Measurements from ENCODE around the gene NEK9.

NEK9 gene

GRCh38 chr14:75143761-75144527, 17.1 kb upstream of the NEK9 start:
- DNase-seq, result no peak

- no peak for DNase-seq
These were observed 15.6 kb upstream of the NEK9 start for GRCh38 chr14:75142494-75142893.

- peak; percentile 48 to 59 for DNase-seq
These were observed 15.1 kb upstream of the NEK9 start for GRCh38 chr14:75141967-75142366.

- peak; percentile 24 to 41 for DNase-seq
These were observed 14.2 kb upstream of the NEK9 start for GRCh38 chr14:75141062-75141461.

- DNase-seq, result no peak
These were observed 13.8 kb upstream of the NEK9 start for GRCh38 chr14:75140620-75141019.

GRCh38 chr14:75139185-75139584, 12.3 kb upstream of the NEK9 start:
- DNase-seq, result no peak

GRCh38 chr14:75138492-75138891, 11.6 kb upstream of the NEK9 start:
- DNase-seq, result no peak

- no peak for DNase-seq
These were observed 7.8 kb upstream of the NEK9 start for GRCh38 chr14:75134644-75135043.

GRCh38 chr14:75133597-75133996, 6.7 kb upstream of the NEK9 start:
- no peak for DNase-seq

GRCh38 chr14:75132382-75133086, 5.7 kb upstream of the NEK9 start:
- peak; percentile 57 to 84 for DNase-seq

GRCh38 chr14:75128596-75128990, 1.7 kb upstream of the NEK9 start:
- no peak for DNase-seq

GRCh38 chr14:75127903-75128595, 1.2 kb upstream of the NEK9 start:
- DNase-seq, result no peak

- DNase-seq, result peak in 1 of 2 donors; percentile 29
These were observed 599 bp upstream of the NEK9 start for GRCh38 chr14:75127474-75127820.

- peak; percentile 42 to 69 for DNase-seq
These were observed 715 bp downstream of the NEK9 start for GRCh38 chr14:75126121-75126544.

GRCh38 chr14:75125617-75126016, 1.2 kb downstream of the NEK9 start:
- DNase-seq, result no peak

GRCh38 chr14:75123991-75124390, 2.9 kb downstream of the NEK9 start:
- DNase-seq, result peak; percentile 30 to 33

GRCh38 chr14:75121552-75121951, 5.3 kb downstream of the NEK9 start:
- DNase-seq, result no peak

- no peak for DNase-seq
These were observed 6.1 kb downstream of the NEK9 start for GRCh38 chr14:75120541-75121291.

GRCh38 chr14:75119056-75119455, 7.8 kb downstream of the NEK9 start:
- DNase-seq, result no peak

- no peak for DNase-seq
These were observed 12.8 kb downstream of the NEK9 start for GRCh38 chr14:75113932-75114539.

- DNase-seq, result no peak
These were observed 17.0 kb downstream of the NEK9 start for GRCh38 chr14:75109877-75110276.

GRCh38 chr14:75107186-75107585, 19.7 kb downstream of the NEK9 start:
- DNase-seq, result no peak

- DNase-seq, result no peak
These were observed 25.4 kb downstream of the NEK9 start for GRCh38 chr14:75101491-75101890.
